GM12878 (cell line): ENCODE measurements around the gene CPLANE2. TPM values are rescaled to one million over a fixed set of nuclear protein-coding genes. Genes with fewer than 3 reads are reported as not detected.

Source experiments
- ATAC-seq: fragments of 200-7000 bp; cut with Tn5 transposase; 3 replicates; pipeline ENCODE4 v1.9.1; 2020; ENCODE audit warnings: mild to moderate bottlenecking, moderate library complexity
- BruUV-seq: library from RNA; stranded (reverse); fragments of 400-500 nt; replicated peaks from 2 replicates; lab custom pipeline; 2021; lab: Mats Ljungman, UMichigan
- CTCF ChIA-PET: fragments of 300-600 bp; sonication (Branson Sonifier 250); formaldehyde crosslinking; extraction: SDS; loops from one replicate; lab custom pipeline; 2021; ENCODE audit warnings: inconsistent platforms; lab: Yijun Ruan, JAX
- POLR2A ChIA-PET: fragments of 350-600 bp; formaldehyde crosslinking; extraction: SDS; loops from one replicate; lab custom pipeline; 2021; ENCODE audit warnings: inconsistent platforms; lab: Charles Lee
- RAD21 ChIA-PET: fragments of 300-600 bp; sonication (Branson Sonifier 250); formaldehyde crosslinking; loops from one replicate; lab custom pipeline; 2023; ENCODE audit warnings: antibody characterized with exemption; ENCODE audit not compliant: unreplicated experiment; lab: Charles Lee
- SMC1A ChIA-PET: fragments of 300-600 bp; sonication (Branson Sonifier 250); formaldehyde crosslinking; loops from one replicate; lab custom pipeline; 2023; ENCODE audit not compliant: unreplicated experiment, uncharacterized antibody; lab: Charles Lee
- DNase-seq: peaks from one replicate; pipeline ENCODE4 v3.0.0-alpha.2; 2011; ENCODE audit warnings: low read depth, low spot score
- FAIRE-seq: peaks from 3 replicates; lab custom pipeline; 2011; peaks lifted over from hg19 to GRCh38; lab: Jason Lieb, UNC
- H2AFZ ChIP-seq: 2 replicates; pipeline ENCODE4 v1.6.0; 2011; ENCODE audit warnings: low read depth, low read length, control low read depth; ENCODE audit not compliant: control insufficient read depth
- H3K27ac ChIP-seq: 2 replicates; pipeline ENCODE4 v1.5.1; 2011; ENCODE audit warnings: control low read depth; ENCODE audit not compliant: control insufficient read depth, insufficient read depth
- H3K27me3 ChIP-seq, 2 experiments: replicated peaks in 1 of 2; 2 replicates each; pipeline versions ENCODE4 v1.6.0 to v1.6.1; 2011; ENCODE audit warnings: low read length in 1 of 2; ENCODE audit not compliant: control insufficient read depth in 2 of 2, insufficient read depth in 2 of 2
- H3K36me3 ChIP-seq, 2 experiments: 2 replicates each; pipeline ENCODE4 v1.5.1; 2011; ENCODE audit warnings: low read length in 1 of 2; ENCODE audit not compliant: control insufficient read depth in 2 of 2, insufficient read depth in 2 of 2
- H3K4me1 ChIP-seq: 2 replicates; pipeline ENCODE4 v1.6.1; 2011; ENCODE audit warnings: mild to moderate bottlenecking, low read length, moderate library complexity, mixed read lengths; ENCODE audit not compliant: control insufficient read depth, insufficient read depth
- H3K4me2 ChIP-seq: 2 replicates; pipeline ENCODE4 v1.6.0; 2011; ENCODE audit warnings: control low read depth; ENCODE audit not compliant: control insufficient read depth, insufficient read depth
- H3K4me3 ChIP-seq: fragments of 200-600 bp; sonication (generic); 2 replicates; pipeline ENCODE4 v1.5.1; 2016
- H3K79me2 ChIP-seq: 2 replicates; pipeline ENCODE4 v1.6.0; 2011; ENCODE audit warnings: low read length; ENCODE audit not compliant: control insufficient read depth, insufficient read depth
- H3K9ac ChIP-seq: 2 replicates; pipeline ENCODE4 v1.8.0; 2011; ENCODE audit warnings: low read length, control low read depth, mixed read lengths; ENCODE audit not compliant: control insufficient read depth, insufficient read depth
- H3K9me3 ChIP-seq: replicated peaks from 3 replicates; pipeline ENCODE4 v1.5.1; 2011; ENCODE audit warnings: mild to moderate bottlenecking, low read length; ENCODE audit not compliant: control insufficient read depth, insufficient read depth
- H4K20me1 ChIP-seq: 2 replicates; pipeline ENCODE4 v1.6.0; 2011; ENCODE audit not compliant: control insufficient read depth, insufficient read depth
- MTA2 ChIP-seq: fragments of 450-650 bp; IDR thresholded peaks from 2 replicates; pipeline ENCODE4 v1.6.1; 2016; ENCODE audit warnings: low read depth, mild to moderate bottlenecking, moderate library complexity
- SUPT20H ChIP-seq: IDR thresholded peaks from 2 replicates; pipeline ENCODE4 v1.6.1; 2011; ENCODE audit warnings: low read depth, mild to moderate bottlenecking, low read length, moderate library complexity, borderline replicate concordance; ENCODE audit not compliant: control insufficient read depth
- WGBS: methylation state at CpG from one replicate; pipeline ENCODE4 v1.1.6; 2016; ENCODE audit warnings: low lambda C conversion rate; ENCODE audit not compliant: insufficient replicate concordance, insufficient coverage; ENCODE audit errors: missing lambda C conversion rate; 5-methylcytosine and 5-hydroxymethylcytosine counted together
- in situ Hi-C: fragments of 300-500 bp; cut with MboI; formaldehyde crosslinking; loops from 9 replicates; pipeline ENCODE4 v1.14.3; 2018; ENCODE audit warnings: mixed read lengths
- intact Hi-C: fragments of 100-400 bp; cut with micrococcal nuclease; formaldehyde crosslinking; loops from one replicate; pipeline ENCODE4 v1.14.2; 2022; ENCODE audit not compliant: unreplicated experiment
- polyA plus RNA-seq, 11 experiments: library from polyadenylated mRNA; depleted of rRNA in 4 of 11; unstranded in 6 of 11; stranded (reverse) in 5 of 11; fragments of >200 nt; fragmentation: Nextera tagmentation in 4 of 11; fragmentation: Illumina TruSeq in 1 of 11; extraction: Ambion mirVana in 4 of 11; extraction: Trizol in 1 of 11; gene quantifications; 1 replicate in 1 of 11; 2 replicates in 10 of 11; pipeline versions ENCODE4 v1.2.1 to v1.2.3, GENCODE V29; 2011 to 2016; ENCODE audit warnings: inconsistent platforms in 2 of 11, missing spikeins in 2 of 11, low read depth in 1 of 11
- total RNA-seq, 4 experiments: library from RNA; depleted of rRNA in 3 of 4; stranded (reverse); fragments of >200 nt in 3 of 4; fragmentation: Illumina TruSeq in 1 of 4; extraction: Trizol in 1 of 4; gene quantifications; 2 replicates each; pipeline versions ENCODE4 v1.2.1 to v1.2.3, GENCODE V29; 2013 to 2021
- TF ChIP-seq, protein P1 (sequence below): fragments of 450-650 bp; IDR thresholded peaks from 2 replicates; pipeline ENCODE4 v1.6.1; 2017; ENCODE audit warnings: mild to moderate bottlenecking
- TF ChIP-seq, protein P2 (sequence below): fragments of 450-650 bp; formaldehyde crosslinking; IDR thresholded peaks from 2 replicates; pipeline ENCODE4 v1.4.0; 2020; ENCODE audit warnings: mild to moderate bottlenecking, moderate library complexity

The CPLANE2 gene
- total and polyA plus RNA-seq, 10 of the 15 experiments (the other 5 are each of a cell fraction or from before 2014, with no cell fraction given): 0.09 to 4.5 (median 2.3) TPM; not detected in 1

DNA sequence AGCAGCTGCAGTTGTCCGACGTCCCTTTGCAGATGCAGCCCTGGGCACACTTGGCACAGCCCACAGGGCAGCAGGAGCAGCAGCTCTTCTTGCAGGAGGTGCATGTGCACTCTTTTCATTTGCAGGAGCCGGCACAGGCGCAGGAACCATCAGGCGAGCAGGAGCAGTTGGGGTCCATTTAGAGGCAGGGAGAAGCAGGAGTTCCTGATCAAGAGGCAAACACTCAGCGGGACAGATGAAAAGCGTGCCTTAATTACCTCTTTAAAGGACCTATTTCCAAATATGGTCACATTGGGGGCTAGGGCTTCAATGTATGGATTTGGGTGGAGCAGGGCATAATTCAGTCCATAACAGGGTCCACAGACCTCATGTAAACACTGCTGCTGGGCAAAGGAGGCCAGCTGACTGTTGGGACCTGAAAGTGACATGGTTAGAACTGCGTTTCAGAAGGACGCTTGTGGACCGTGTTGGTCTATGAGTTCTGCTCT, 4.3 kb upstream of the CPLANE2 start:
- no peaks in the 10 kb centered on the region for H4K20me1 ChIP-seq
- no peak for ATAC-seq
- in situ Hi-C loops (loop anchor here (5.0 kb wide), 1 partner anchor 164 kb away; no protein-coding TSS in a partner anchor), intact Hi-C loops (no loop called here)
- SMC1A ChIA-PET: no interaction called here
- H3K36me3 ChIP-seq: no peaks in the 10 kb centered on the region
- H3K9ac ChIP-seq: no peak overlapping the region
- H3K27ac ChIP-seq: no peak overlapping the region
- no peaks in the 10 kb centered on the region for H3K9me3 ChIP-seq
- no peak for DNase-seq
- H2AFZ ChIP-seq: no peak overlapping the region
- RAD21 ChIA-PET: no interaction called here
- H3K27me3 ChIP-seq: no peaks in the 10 kb centered on the region
- TF ChIP-seq MTA2 (no peak), SUPT20H (no peak)
- TF ChIP-seq, protein P1, sequence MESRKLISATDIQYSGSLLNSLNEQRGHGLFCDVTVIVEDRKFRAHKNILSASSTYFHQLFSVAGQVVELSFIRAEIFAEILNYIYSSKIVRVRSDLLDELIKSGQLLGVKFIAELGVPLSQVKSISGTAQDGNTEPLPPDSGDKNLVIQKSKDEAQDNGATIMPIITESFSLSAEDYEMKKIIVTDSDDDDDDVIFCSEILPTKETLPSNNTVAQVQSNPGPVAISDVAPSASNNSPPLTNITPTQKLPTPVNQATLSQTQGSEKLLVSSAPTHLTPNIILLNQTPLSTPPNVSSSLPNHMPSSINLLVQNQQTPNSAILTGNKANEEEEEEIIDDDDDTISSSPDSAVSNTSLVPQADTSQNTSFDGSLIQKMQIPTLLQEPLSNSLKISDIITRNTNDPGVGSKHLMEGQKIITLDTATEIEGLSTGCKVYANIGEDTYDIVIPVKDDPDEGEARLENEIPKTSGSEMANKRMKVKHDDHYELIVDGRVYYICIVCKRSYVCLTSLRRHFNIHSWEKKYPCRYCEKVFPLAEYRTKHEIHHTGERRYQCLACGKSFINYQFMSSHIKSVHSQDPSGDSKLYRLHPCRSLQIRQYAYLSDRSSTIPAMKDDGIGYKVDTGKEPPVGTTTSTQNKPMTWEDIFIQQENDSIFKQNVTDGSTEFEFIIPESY: no peak
- TF ChIP-seq, protein P2, sequence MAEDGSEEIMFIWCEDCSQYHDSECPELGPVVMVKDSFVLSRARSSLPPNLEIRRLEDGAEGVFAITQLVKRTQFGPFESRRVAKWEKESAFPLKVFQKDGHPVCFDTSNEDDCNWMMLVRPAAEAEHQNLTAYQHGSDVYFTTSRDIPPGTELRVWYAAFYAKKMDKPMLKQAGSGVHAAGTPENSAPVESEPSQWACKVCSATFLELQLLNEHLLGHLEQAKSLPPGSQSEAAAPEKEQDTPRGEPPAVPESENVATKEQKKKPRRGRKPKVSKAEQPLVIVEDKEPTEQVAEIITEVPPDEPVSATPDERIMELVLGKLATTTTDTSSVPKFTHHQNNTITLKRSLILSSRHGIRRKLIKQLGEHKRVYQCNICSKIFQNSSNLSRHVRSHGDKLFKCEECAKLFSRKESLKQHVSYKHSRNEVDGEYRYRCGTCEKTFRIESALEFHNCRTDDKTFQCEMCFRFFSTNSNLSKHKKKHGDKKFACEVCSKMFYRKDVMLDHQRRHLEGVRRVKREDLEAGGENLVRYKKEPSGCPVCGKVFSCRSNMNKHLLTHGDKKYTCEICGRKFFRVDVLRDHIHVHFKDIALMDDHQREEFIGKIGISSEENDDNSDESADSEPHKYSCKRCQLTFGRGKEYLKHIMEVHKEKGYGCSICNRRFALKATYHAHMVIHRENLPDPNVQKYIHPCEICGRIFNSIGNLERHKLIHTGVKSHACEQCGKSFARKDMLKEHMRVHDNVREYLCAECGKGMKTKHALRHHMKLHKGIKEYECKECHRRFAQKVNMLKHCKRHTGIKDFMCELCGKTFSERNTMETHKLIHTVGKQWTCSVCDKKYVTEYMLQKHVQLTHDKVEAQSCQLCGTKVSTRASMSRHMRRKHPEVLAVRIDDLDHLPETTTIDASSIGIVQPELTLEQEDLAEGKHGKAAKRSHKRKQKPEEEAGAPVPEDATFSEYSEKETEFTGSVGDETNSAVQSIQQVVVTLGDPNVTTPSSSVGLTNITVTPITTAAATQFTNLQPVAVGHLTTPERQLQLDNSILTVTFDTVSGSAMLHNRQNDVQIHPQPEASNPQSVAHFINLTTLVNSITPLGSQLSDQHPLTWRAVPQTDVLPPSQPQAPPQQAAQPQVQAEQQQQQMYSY (CRISPR knock-in tag): no peak
- no TSS peak for BruUV-seq
- POLR2A ChIA-PET: no interaction called here
- no peaks in the 10 kb centered on the region for H3K79me2 ChIP-seq
- no peak overlapping the region for H3K4me2 ChIP-seq
- FAIRE-seq: no peak
- 82% methylated on average over 10 of the region's 10 CpGs for WGBS
- H3K4me1 ChIP-seq: peaks cover 12% of the 10 kb centered on the region
- CTCF ChIA-PET: interaction anchor here (4.3 kb wide), 1 partner anchor 122 kb away, joined by 23 read pairs; no protein-coding TSS in a partner anchor
- no peak overlapping the region for H3K4me3 ChIP-seq
